Osteoblast (primary cell): ENCODE results near the gene SPARCL1. TPM values are rescaled to one million over a fixed set of nuclear protein-coding genes. Genes with fewer than 3 reads are reported as not detected.

ENCODE experiments used
- DNase-seq: peaks from one replicate; pipeline ENCODE4 v3.0.0; 2011; ENCODE audit warnings: low spot score, mixed read lengths; ENCODE audit not compliant: insufficient read length; ENCODE audit errors: missing footprints
- H2AFZ ChIP-seq: 2 replicates; pipeline ENCODE4 v1.6.0; 2011; ENCODE audit warnings: mild to moderate bottlenecking, low read length
- H3K27ac ChIP-seq: 2 replicates; pipeline ENCODE4 v1.5.1; 2011; ENCODE audit warnings: mild to moderate bottlenecking, low read depth, low read length, moderate library complexity
- H3K27me3 ChIP-seq: 2 replicates; pipeline ENCODE4 v1.6.0; 2012; ENCODE audit warnings: mild to moderate bottlenecking, control low read depth, inconsistent platforms, low read length, moderate library complexity; ENCODE audit not compliant: insufficient read depth
- H3K36me3 ChIP-seq: 2 replicates; pipeline ENCODE4 v1.5.1; 2011; ENCODE audit warnings: mild to moderate bottlenecking, low read length, control low read depth, moderate library complexity; ENCODE audit not compliant: insufficient read depth
- H3K4me1 ChIP-seq: 2 replicates; pipeline ENCODE4 v1.5.1; 2011; ENCODE audit warnings: mild to moderate bottlenecking, low read length, control low read depth, moderate library complexity; ENCODE audit not compliant: insufficient read depth
- H3K4me2 ChIP-seq: 2 replicates; pipeline ENCODE4 v1.6.0; 2011; ENCODE audit warnings: mild to moderate bottlenecking, low read length; ENCODE audit not compliant: insufficient read depth
- H3K4me3 ChIP-seq: fragments of 200-600 bp; sonication (generic); 3 replicates; pipeline ENCODE4 v1.5.1; 2012; ENCODE audit warnings: mild to moderate bottlenecking, low read length, inconsistent platforms; ENCODE audit not compliant: insufficient read depth
- H3K79me2 ChIP-seq: 2 replicates; pipeline ENCODE4 v1.6.0; 2012; ENCODE audit warnings: mild to moderate bottlenecking, low read length, control low read depth, inconsistent platforms; ENCODE audit not compliant: insufficient read depth
- H3K9me3 ChIP-seq: 2 replicates; pipeline ENCODE4 v1.5.1; 2011; ENCODE audit warnings: low read depth, low read length, control low read depth
- H4K20me1 ChIP-seq: 2 replicates; pipeline ENCODE4 v1.6.0; 2012; ENCODE audit warnings: mild to moderate bottlenecking, low read length, control low read depth; ENCODE audit not compliant: insufficient read depth
- total RNA-seq: library from RNA; depleted of rRNA; stranded (reverse); fragments of >200 nt; gene quantifications from 2 replicates; pipeline ENCODE4 v1.2.3, GENCODE V29; 2012
- TF ChIP-seq, protein P1 (sequence below): IDR thresholded peaks from 2 replicates; pipeline ENCODE4 v1.5.1; 2011; ENCODE audit warnings: mild to moderate bottlenecking, low read depth, low read length, moderate library complexity; ENCODE audit errors: extremely low read depth

Gene SPARCL1
- total RNA-seq, 1 donor: not detected

DNA sequence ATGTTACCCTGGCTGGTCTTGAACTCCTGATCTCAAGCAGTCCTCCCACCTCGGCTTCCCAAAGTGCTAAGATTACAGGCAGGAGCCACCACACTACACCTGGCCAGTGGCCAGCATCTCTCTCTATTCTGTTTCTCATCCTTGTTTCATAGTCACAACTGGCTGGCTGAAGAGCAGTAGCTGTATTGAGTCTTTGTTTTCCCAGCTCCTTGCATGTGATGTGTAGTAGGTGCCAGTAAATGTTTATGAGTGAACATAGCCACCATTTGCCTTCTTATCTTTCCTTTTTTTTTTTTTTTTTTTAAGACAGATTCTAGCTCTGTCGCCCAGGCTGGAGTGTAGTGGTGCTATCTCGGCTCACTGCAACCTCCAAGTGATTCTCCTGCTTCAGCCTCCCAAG, 83.2 kb downstream of the SPARCL1 start:
- Histone ChIP-seq H3K4me3 (no peak overlapping the region), H3K79me2 (no peaks in the 10 kb centered on the region), H3K4me1 (no peaks in the 10 kb centered on the region), H3K4me2 (no peak overlapping the region), H3K36me3 (peaks cover 27% of the 10 kb centered on the region), H3K27ac (no peak overlapping the region), H2AFZ (no peak overlapping the region), H3K9me3 (no peaks in the 10 kb centered on the region), H4K20me1 (no peaks in the 10 kb centered on the region), H3K27me3 (no peaks in the 10 kb centered on the region)
- TF ChIP-seq, protein P1, sequence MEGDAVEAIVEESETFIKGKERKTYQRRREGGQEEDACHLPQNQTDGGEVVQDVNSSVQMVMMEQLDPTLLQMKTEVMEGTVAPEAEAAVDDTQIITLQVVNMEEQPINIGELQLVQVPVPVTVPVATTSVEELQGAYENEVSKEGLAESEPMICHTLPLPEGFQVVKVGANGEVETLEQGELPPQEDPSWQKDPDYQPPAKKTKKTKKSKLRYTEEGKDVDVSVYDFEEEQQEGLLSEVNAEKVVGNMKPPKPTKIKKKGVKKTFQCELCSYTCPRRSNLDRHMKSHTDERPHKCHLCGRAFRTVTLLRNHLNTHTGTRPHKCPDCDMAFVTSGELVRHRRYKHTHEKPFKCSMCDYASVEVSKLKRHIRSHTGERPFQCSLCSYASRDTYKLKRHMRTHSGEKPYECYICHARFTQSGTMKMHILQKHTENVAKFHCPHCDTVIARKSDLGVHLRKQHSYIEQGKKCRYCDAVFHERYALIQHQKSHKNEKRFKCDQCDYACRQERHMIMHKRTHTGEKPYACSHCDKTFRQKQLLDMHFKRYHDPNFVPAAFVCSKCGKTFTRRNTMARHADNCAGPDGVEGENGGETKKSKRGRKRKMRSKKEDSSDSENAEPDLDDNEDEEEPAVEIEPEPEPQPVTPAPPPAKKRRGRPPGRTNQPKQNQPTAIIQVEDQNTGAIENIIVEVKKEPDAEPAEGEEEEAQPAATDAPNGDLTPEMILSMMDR: no peak
- no peak for DNase-seq

- Histone ChIP-seq H3K27ac (no peak overlapping the region), H4K20me1 (no peaks in the 10 kb centered on the region), H3K27me3 (no peaks in the 10 kb centered on the region), H3K4me2 (no peak overlapping the region), H3K36me3 (peaks cover 31% of the 10 kb centered on the region), H2AFZ (no peak overlapping the region), H3K9me3 (no peaks in the 10 kb centered on the region), H3K79me2 (no peaks in the 10 kb centered on the region), H3K4me3 (no peak overlapping the region), H3K4me1 (no peaks in the 10 kb centered on the region)
- DNase-seq: no peak
- TF ChIP-seq, protein P1: no peak
Measured at GRCh38 chr4:87444741-87445140, 84.4 kb downstream of the SPARCL1 start.

GRCh38 chr4:87442889-87443288, 86.3 kb downstream of the SPARCL1 start:
- Histone ChIP-seq H3K27ac (no peak overlapping the region), H3K4me3 (no peak overlapping the region), H4K20me1 (no peaks in the 10 kb centered on the region), H3K36me3 (peaks cover 35% of the 10 kb centered on the region), H3K9me3 (no peaks in the 10 kb centered on the region), H3K79me2 (no peaks in the 10 kb centered on the region), H3K4me1 (no peaks in the 10 kb centered on the region), H3K27me3 (no peaks in the 10 kb centered on the region), H2AFZ (no peak overlapping the region), H3K4me2 (no peak overlapping the region)
- TF ChIP-seq, protein P1: no peak
- no peak for DNase-seq

GRCh38 chr4:87433342-87433741, 95.8 kb downstream of the SPARCL1 start:
- H3K4me3 ChIP-seq: no peak overlapping the region
- H3K9me3 ChIP-seq: no peaks in the 10 kb centered on the region
- TF ChIP-seq, protein P1: no peak
- H4K20me1 ChIP-seq: peaks cover 16% of the 10 kb centered on the region
- no peaks in the 10 kb centered on the region for H3K4me1 ChIP-seq
- H2AFZ ChIP-seq: no peak overlapping the region
- H3K4me2 ChIP-seq: no peak overlapping the region
- peaks cover 58% of the 10 kb centered on the region for H3K79me2 ChIP-seq
- peaks cover under 1% of the 10 kb centered on the region for H3K36me3 ChIP-seq
- H3K27me3 ChIP-seq: no peaks in the 10 kb centered on the region
- no peak overlapping the region for H3K27ac ChIP-seq
- no peak for DNase-seq
